ENCODE data around the gene PIK3C2G. TPM values are rescaled to one million over a fixed set of nuclear protein-coding genes. Genes with fewer than 3 reads are reported as not detected.

Gene PIK3C2G
- total and polyA plus RNA-seq, 4 donors: 4.9 to 40.1 (median 19.4) TPM

DNA sequence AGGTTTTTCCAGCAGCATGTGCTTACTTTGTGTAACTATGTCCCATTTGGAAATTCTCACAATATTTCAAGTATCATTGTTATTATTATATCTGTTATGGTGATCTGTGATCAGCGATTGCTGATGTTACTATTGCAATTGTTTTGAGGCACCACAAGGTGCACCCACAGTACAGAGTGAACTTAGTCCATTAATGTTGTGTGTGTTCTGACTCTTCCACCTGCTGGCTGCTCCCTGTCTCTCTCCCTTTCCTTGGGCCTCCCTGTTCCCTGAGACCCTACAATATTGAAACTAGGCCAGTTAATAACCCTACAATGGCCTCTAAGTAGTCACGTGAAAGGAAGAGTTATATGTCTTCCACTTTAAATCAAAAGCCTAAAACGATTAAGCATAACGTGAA is 153.9 kb downstream of the PIK3C2G start (continued):
- TF ChIP-seq, protein P1, sequence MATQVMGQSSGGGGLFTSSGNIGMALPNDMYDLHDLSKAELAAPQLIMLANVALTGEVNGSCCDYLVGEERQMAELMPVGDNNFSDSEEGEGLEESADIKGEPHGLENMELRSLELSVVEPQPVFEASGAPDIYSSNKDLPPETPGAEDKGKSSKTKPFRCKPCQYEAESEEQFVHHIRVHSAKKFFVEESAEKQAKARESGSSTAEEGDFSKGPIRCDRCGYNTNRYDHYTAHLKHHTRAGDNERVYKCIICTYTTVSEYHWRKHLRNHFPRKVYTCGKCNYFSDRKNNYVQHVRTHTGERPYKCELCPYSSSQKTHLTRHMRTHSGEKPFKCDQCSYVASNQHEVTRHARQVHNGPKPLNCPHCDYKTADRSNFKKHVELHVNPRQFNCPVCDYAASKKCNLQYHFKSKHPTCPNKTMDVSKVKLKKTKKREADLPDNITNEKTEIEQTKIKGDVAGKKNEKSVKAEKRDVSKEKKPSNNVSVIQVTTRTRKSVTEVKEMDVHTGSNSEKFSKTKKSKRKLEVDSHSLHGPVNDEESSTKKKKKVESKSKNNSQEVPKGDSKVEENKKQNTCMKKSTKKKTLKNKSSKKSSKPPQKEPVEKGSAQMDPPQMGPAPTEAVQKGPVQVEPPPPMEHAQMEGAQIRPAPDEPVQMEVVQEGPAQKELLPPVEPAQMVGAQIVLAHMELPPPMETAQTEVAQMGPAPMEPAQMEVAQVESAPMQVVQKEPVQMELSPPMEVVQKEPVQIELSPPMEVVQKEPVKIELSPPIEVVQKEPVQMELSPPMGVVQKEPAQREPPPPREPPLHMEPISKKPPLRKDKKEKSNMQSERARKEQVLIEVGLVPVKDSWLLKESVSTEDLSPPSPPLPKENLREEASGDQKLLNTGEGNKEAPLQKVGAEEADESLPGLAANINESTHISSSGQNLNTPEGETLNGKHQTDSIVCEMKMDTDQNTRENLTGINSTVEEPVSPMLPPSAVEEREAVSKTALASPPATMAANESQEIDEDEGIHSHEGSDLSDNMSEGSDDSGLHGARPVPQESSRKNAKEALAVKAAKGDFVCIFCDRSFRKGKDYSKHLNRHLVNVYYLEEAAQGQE (IDR thresholded peaks at IDR 0.05): no peak
- TF ChIP-seq RAD21 (IDR thresholded peaks at IDR 0.05) (no peak), FOXA1 (IDR thresholded peaks at IDR 0.05) (no peak), FOXA2 (IDR thresholded peaks at IDR 0.05) (no peak), TAF1 (conservative IDR thresholded peaks at IDR 0.05) (no peak), GABPA (IDR thresholded peaks at IDR 0.05 in 1 of 2, conservative IDR thresholded peaks at IDR 0.05 in 1 of 2) (no peak)

DNA sequence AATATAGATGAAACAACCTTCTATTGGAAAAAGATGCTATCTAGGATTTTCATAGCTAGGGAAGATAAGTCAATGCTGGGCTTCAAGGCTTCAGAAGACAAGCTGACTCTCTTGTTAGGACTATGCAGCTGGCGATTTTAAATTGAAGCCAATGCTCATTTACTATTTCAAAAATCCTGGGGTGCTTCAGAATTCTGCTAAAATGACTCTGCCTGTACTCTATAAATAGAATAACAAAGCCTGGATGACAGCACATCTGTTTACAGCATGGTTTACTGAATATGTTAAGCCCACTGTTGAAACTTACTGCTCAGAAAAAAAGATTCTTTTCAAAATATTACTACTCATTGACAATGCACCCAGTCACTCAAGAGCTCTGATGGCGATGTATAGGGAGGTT is 155.1 kb downstream of the PIK3C2G start:
- WGBS: 95% methylated on average over 2 of the region's 2 CpGs
- no peaks in the 10 kb centered on the region for H3K9me3 ChIP-seq (ENCODE audit: control insufficient read depth in 4 of 4, low read length in 3 of 4)
- H3K27ac ChIP-seq (ENCODE audit: low read depth in 1 of 2, low read length in 2 of 2): no peak overlapping the region
- TF ChIP-seq FOXA1 (IDR thresholded peaks at IDR 0.05): no peak
- TF ChIP-seq, protein P2, sequence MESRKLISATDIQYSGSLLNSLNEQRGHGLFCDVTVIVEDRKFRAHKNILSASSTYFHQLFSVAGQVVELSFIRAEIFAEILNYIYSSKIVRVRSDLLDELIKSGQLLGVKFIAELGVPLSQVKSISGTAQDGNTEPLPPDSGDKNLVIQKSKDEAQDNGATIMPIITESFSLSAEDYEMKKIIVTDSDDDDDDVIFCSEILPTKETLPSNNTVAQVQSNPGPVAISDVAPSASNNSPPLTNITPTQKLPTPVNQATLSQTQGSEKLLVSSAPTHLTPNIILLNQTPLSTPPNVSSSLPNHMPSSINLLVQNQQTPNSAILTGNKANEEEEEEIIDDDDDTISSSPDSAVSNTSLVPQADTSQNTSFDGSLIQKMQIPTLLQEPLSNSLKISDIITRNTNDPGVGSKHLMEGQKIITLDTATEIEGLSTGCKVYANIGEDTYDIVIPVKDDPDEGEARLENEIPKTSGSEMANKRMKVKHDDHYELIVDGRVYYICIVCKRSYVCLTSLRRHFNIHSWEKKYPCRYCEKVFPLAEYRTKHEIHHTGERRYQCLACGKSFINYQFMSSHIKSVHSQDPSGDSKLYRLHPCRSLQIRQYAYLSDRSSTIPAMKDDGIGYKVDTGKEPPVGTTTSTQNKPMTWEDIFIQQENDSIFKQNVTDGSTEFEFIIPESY (IDR thresholded peaks at IDR 0.05): no peak
- TF ChIP-seq RAD21 (IDR thresholded peaks at IDR 0.05): no peak
- no peak for TF ChIP-seq RXRA (IDR thresholded peaks at IDR 0.05)
- TF ChIP-seq, protein P1 (IDR thresholded peaks at IDR 0.05): no peak
- TF ChIP-seq, protein P3, sequence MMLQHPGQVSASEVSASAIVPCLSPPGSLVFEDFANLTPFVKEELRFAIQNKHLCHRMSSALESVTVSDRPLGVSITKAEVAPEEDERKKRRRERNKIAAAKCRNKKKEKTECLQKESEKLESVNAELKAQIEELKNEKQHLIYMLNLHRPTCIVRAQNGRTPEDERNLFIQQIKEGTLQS (IDR thresholded peaks at IDR 0.05): no peak
- TF ChIP-seq, protein P4, sequence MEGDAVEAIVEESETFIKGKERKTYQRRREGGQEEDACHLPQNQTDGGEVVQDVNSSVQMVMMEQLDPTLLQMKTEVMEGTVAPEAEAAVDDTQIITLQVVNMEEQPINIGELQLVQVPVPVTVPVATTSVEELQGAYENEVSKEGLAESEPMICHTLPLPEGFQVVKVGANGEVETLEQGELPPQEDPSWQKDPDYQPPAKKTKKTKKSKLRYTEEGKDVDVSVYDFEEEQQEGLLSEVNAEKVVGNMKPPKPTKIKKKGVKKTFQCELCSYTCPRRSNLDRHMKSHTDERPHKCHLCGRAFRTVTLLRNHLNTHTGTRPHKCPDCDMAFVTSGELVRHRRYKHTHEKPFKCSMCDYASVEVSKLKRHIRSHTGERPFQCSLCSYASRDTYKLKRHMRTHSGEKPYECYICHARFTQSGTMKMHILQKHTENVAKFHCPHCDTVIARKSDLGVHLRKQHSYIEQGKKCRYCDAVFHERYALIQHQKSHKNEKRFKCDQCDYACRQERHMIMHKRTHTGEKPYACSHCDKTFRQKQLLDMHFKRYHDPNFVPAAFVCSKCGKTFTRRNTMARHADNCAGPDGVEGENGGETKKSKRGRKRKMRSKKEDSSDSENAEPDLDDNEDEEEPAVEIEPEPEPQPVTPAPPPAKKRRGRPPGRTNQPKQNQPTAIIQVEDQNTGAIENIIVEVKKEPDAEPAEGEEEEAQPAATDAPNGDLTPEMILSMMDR (IDR thresholded peaks at IDR 0.05; ENCODE audit: low read depth, low read length, missing input control): no peak
- TF ChIP-seq TAF1 (conservative IDR thresholded peaks at IDR 0.05): no peak
- no peak for TF ChIP-seq NR2F2 (IDR thresholded peaks at IDR 0.05)
- no peak for TF ChIP-seq EGR1 (IDR thresholded peaks at IDR 0.05; ENCODE audit: low read depth in 2 of 2)
- TF ChIP-seq HNF4G (IDR thresholded peaks at IDR 0.05): no peak
- TF ChIP-seq JUND (IDR thresholded peaks at IDR 0.05): no peak
- no peak for TF ChIP-seq YY1 (IDR thresholded peaks at IDR 0.05)
- TF ChIP-seq SP1 (IDR thresholded peaks at IDR 0.05): no peak
- H3K4me3 ChIP-seq (ENCODE audit: low read depth in 1 of 3, low read length in 3 of 3): no peak overlapping the region
- no peak overlapping the region for H3K9ac ChIP-seq (ENCODE audit: low read depth in 1 of 2, low read length in 2 of 2)
- H3K36me3 ChIP-seq (ENCODE audit: control insufficient read depth in 4 of 4, insufficient read depth in 3 of 4, low read depth in 1 of 4, low read length in 3 of 4): peaks cover 0 to 6% (median 0%) of the 10 kb centered on the region in 4 donors
- DNase-seq (ENCODE audit: low spot score): no peak
- H3K4me1 ChIP-seq (ENCODE audit: control insufficient read depth in 4 of 4, insufficient read depth in 4 of 4, low read length in 3 of 4): no peaks in the 10 kb centered on the region
- no peaks in the 10 kb centered on the region for H3K27me3 ChIP-seq (ENCODE audit: control insufficient read depth in 4 of 4, insufficient read depth in 4 of 4, low read length in 3 of 4)
